ENCODE data around the gene TSPAN18. TPM values are rescaled to one million over a fixed set of nuclear protein-coding genes. Genes with fewer than 3 reads are reported as not detected.

Gene TSPAN18
- total RNA-seq, 1 experiment from 2014 or later: not detected

- H3K9me2 ChIP-seq (replicated peaks; ENCODE audit: low read length): no peaks in the 10 kb centered on the region
- H4K20me1 ChIP-seq (ENCODE audit: low read length): no peaks in the 10 kb centered on the region
- ChIA-PET CTCF (no interaction called here), POLR2A (ENCODE audit: unreplicated experiment) (no interaction called here)
- no TSS peak for BruUV-seq (replicated peaks)
- H3K9me3 ChIP-seq (ENCODE audit: low read length): no peaks in the 10 kb centered on the region
- H3K4me3 ChIP-seq (ENCODE audit: low read length): no peak overlapping the region
- H3F3A ChIP-seq (ENCODE audit: low read length, unreplicated experiment): no peaks in the 10 kb centered on the region
- H3K79me2 ChIP-seq (ENCODE audit: low read length): no peaks in the 10 kb centered on the region
- no peak overlapping the region for H3K27ac ChIP-seq (ENCODE audit: low read length)
- intact Hi-C loops (cut with micrococcal nuclease): no loop called here
- no peak overlapping the region for H3K4me2 ChIP-seq (ENCODE audit: low read length)
- TF ChIP-seq EZH2 (IDR thresholded peaks at IDR 0.05; ENCODE audit: low read length, unreplicated experiment) (no peak), EZH2phosphoT487 (IDR thresholded peaks at IDR 0.05; ENCODE audit: borderline replicate concordance, low read length) (no peak)
- TF ChIP-seq, protein P1, sequence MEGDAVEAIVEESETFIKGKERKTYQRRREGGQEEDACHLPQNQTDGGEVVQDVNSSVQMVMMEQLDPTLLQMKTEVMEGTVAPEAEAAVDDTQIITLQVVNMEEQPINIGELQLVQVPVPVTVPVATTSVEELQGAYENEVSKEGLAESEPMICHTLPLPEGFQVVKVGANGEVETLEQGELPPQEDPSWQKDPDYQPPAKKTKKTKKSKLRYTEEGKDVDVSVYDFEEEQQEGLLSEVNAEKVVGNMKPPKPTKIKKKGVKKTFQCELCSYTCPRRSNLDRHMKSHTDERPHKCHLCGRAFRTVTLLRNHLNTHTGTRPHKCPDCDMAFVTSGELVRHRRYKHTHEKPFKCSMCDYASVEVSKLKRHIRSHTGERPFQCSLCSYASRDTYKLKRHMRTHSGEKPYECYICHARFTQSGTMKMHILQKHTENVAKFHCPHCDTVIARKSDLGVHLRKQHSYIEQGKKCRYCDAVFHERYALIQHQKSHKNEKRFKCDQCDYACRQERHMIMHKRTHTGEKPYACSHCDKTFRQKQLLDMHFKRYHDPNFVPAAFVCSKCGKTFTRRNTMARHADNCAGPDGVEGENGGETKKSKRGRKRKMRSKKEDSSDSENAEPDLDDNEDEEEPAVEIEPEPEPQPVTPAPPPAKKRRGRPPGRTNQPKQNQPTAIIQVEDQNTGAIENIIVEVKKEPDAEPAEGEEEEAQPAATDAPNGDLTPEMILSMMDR (conservative IDR thresholded peaks at IDR 0.05; ENCODE audit: low read depth, low read length): no peak
- H3K9ac ChIP-seq (ENCODE audit: low read length): no peak overlapping the region
- DNase-seq (no peak), ATAC-seq (no peak)
- H3K36me3 ChIP-seq (ENCODE audit: low read depth, low read length): no peaks in the 10 kb centered on the region
- no peak overlapping the region for H2AFZ ChIP-seq (ENCODE audit: low read length)
- H3K4me1 ChIP-seq (ENCODE audit: insufficient read depth, low read length): peaks cover 39% of the 10 kb centered on the region
- no peaks in the 10 kb centered on the region for H3K27me3 ChIP-seq (ENCODE audit: low read length)
Observed at GRCh38 chr11:44857490-44858090, 130.8 kb downstream of the TSPAN18 start.

- no peak for DNase-seq
- Histone ChIP-seq H3K9me3 (ENCODE audit: low read length) (no peaks in the 10 kb centered on the region), H3K36me3 (ENCODE audit: low read depth, low read length) (no peaks in the 10 kb centered on the region), H3K9ac (ENCODE audit: low read length) (no peak overlapping the region), H3K4me3 (ENCODE audit: low read length) (no peak overlapping the region), H3K9me2 (replicated peaks; ENCODE audit: low read length) (no peaks in the 10 kb centered on the region), H2AFZ (ENCODE audit: low read length) (no peak overlapping the region), H3K27ac (ENCODE audit: low read length) (no peak overlapping the region), H4K20me1 (ENCODE audit: low read length) (no peaks in the 10 kb centered on the region), H3K79me2 (ENCODE audit: low read length) (no peaks in the 10 kb centered on the region), H3F3A (ENCODE audit: low read length, unreplicated experiment) (no peaks in the 10 kb centered on the region), H3K4me2 (ENCODE audit: low read length) (no peak overlapping the region), H3K27me3 (ENCODE audit: low read length) (no peaks in the 10 kb centered on the region), H3K4me1 (ENCODE audit: insufficient read depth, low read length) (peaks cover 37% of the 10 kb centered on the region)
- POLR2A ChIA-PET (ENCODE audit: unreplicated experiment): no interaction called here
- intact Hi-C loops (cut with micrococcal nuclease): no loop called here
- no peak for ATAC-seq
- CTCF ChIA-PET: no interaction called here
- TF ChIP-seq, protein P1 (conservative IDR thresholded peaks at IDR 0.05; ENCODE audit: low read depth, low read length): no peak
- no peak for TF ChIP-seq EZH2phosphoT487 (IDR thresholded peaks at IDR 0.05; ENCODE audit: borderline replicate concordance, low read length)
- no peak for TF ChIP-seq EZH2 (IDR thresholded peaks at IDR 0.05; ENCODE audit: low read length, unreplicated experiment)
- no TSS peak for BruUV-seq (replicated peaks)
Observed at GRCh38 chr11:44858796-44859527, 132.2 kb downstream of the TSPAN18 start.

DNA sequence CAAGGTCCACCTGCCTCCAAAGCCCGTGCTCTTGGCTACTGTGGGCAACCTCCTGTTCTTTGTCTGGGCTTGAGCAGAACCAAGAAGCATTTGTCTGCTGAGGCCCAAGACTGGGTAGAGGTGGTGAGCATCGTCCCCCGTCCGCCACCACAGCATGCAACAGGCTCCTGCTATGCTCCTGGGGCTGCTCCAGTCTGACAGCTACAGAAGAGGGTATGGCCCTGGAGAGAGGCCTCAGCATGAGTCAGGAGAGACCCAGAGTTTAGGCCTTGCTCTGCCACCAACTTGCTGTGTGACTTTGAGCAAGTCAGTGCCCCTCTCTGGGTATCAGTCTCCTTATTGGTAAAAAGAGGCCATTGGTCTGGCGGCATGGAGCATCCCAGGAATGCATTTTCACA, 132.8 kb downstream of the TSPAN18 start:
- Histone ChIP-seq H3K9me2 (replicated peaks; ENCODE audit: low read length) (no peaks in the 10 kb centered on the region), H3F3A (ENCODE audit: low read length, unreplicated experiment) (no peaks in the 10 kb centered on the region), H3K27ac (ENCODE audit: low read length) (no peak overlapping the region), H2AFZ (ENCODE audit: low read length) (no peak overlapping the region), H3K27me3 (ENCODE audit: low read length) (no peaks in the 10 kb centered on the region), H3K9ac (ENCODE audit: low read length) (no peak overlapping the region), H4K20me1 (ENCODE audit: low read length) (no peaks in the 10 kb centered on the region), H3K4me1 (ENCODE audit: insufficient read depth, low read length) (peaks cover 32% of the 10 kb centered on the region), H3K9me3 (ENCODE audit: low read length) (no peaks in the 10 kb centered on the region), H3K4me2 (ENCODE audit: low read length) (no peak overlapping the region), H3K79me2 (ENCODE audit: low read length) (no peaks in the 10 kb centered on the region), H3K4me3 (ENCODE audit: low read length) (no peak overlapping the region), H3K36me3 (ENCODE audit: low read depth, low read length) (no peaks in the 10 kb centered on the region)
- intact Hi-C loops (cut with micrococcal nuclease): no loop called here
- TF ChIP-seq, protein P1 (conservative IDR thresholded peaks at IDR 0.05; ENCODE audit: low read depth, low read length): no peak
- TF ChIP-seq EZH2 (IDR thresholded peaks at IDR 0.05; ENCODE audit: low read length, unreplicated experiment): no peak
- TF ChIP-seq EZH2phosphoT487 (IDR thresholded peaks at IDR 0.05; ENCODE audit: borderline replicate concordance, low read length): no peak
- CTCF ChIA-PET: no interaction called here
- ATAC-seq (no peak), DNase-seq (no peak)
- BruUV-seq (replicated peaks): no TSS peak
- POLR2A ChIA-PET (ENCODE audit: unreplicated experiment): no interaction called here
